Jurkat, Clone E6-1 (cell line): ENCODE measurements around the gene NUP62CL. TPM values are rescaled to one million over a fixed set of nuclear protein-coding genes. Genes with fewer than 3 reads are reported as not detected.
"Not testable (repeated sequence)": the region's sequence is repeated elsewhere in the genome, so short reads cannot be mapped to it uniquely, and the experiment has no call there.

ENCODE experiments used
- DNase-seq: peaks from one replicate; pipeline ENCODE4 v3.0.0-alpha.2; 2011; ENCODE audit warnings: low read depth, low spot score
- H3K4me3 ChIP-seq: 2 replicates; pipeline ENCODE4 v1.5.1; 2011; ENCODE audit warnings: mild to moderate bottlenecking, low read length, control low read depth, moderate library complexity
- polyA plus RNA-seq: library from polyadenylated mRNA; unstranded; fragments of >200 nt; gene quantifications from one replicate; pipeline ENCODE4 v1.2.1, GENCODE V29; 2012; ENCODE audit warnings: missing spikeins; ENCODE audit not compliant: insufficient read length, insufficient read depth

The NUP62CL gene, protein sequence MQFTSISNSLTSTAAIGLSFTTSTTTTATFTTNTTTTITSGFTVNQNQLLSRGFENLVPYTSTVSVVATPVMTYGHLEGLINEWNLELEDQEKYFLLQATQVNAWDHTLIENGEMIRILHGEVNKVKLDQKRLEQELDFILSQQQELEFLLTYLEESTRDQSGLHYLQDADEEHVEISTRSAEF
- 7.7 TPM for polyA plus RNA-seq

DNA sequence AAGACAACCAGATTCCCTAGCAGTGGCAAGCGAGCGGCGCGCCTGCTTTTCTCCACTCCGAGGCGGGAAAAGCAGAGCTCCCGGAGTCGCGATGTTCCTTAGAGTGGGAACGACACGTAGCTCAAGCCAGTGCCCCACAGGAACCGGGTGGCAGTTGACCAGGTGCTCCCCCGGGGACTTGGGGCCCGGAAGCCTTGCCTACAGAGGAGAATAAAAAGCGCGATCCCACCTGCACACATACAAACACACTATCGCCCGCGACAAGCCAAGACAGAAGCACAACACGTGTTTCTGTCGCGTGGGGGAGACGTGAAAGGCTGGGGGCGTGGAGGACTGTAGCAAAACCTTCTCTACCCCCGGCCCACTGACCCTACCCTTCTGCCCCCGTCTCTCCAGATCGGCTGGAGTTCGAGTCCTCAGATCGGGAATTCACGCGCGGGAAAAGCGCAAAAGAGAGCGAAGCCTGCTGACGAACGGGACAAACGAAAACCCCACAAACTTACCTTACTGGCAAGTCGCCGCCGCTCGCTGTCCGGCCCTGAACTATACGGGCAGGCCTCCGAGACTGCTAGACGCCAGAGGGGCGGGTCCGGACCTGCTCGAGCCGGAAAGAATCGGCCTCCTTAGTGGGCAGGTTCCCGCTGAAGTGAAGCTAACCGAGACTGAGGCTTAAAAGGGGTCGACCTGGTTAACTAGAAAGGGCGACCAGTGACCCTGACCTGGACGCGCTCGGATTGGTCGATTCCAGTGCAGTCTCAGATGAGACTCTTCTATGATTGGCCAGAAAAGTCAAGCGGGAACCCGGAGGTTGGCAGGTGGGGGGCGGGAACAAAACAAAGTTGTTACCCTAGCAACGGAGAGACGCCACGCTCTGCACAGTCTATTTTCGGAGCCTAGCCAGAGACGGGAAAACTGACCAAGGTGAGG lies at the start of gene NUP62CL, which contains the start of gene DNAAF6:
NUP62CL (minus strand) TSS at position 664 of the 927 bp plus-strand sequence. CDS start 31,287 bp downstream, outside the sequence.
DNAAF6 (plus strand) TSS at position 842 of the 927 bp plus-strand sequence. CDS start 6,265 bp downstream, outside the sequence.
- DNase-seq = peak; percentile 79
- peak within 1 kb of the TSS; percentile 70 for H3K4me3 ChIP-seq

DNA sequence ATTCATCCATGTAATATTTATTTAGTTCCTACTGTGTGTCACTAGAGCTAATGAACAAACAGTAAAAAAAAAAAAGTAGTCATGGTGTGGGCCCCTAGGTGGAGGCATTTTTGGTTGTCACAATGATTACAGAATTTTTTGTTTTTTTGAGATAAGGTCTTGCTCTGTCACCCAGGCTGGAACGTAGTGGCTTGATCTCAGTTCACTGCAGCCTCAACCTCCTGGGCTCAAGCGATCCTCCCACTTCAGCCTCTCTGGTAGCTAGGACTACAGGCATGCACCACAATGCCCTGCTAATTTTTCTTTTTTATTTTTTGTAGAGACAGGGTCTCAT lies 22.2 kb upstream of the NUP62CL start:
- no peak for DNase-seq
- no peak overlapping the region for H3K4me3 ChIP-seq

DNA sequence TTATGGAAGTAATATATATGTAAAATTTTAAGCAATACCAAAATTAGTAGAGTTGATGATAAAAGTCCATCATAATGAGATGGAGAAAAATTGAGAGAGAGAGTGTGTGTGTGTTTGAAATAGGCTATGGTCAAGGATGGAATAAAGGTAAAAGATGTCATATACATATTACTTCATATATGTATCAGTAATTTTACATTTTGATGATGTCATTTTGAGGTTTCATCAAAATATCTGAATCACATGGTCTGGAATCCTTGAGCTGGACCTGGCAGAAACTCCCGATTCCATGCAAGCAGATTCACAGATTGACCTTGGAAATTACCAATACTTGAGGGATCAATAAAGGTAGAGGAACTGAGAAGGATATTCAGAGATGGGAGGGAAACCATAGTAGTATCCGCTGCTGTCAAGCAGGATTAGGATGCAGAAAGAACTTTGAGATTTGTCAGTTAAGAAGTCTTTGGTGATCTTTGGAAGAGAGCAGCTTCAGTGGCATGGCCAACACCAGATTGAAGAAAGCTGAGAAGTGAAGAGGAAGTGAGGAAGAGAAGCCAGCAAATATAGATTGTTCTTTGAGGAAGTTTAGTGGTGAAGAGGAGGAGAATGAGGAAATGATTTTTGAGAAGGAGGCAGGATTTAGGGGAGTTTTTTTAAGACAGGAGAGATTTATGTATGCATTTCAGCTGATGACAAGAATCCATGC lies 21.7 kb upstream of the NUP62CL start:
- DNase-seq = no peak
- no peak overlapping the region for H3K4me3 ChIP-seq

DNA sequence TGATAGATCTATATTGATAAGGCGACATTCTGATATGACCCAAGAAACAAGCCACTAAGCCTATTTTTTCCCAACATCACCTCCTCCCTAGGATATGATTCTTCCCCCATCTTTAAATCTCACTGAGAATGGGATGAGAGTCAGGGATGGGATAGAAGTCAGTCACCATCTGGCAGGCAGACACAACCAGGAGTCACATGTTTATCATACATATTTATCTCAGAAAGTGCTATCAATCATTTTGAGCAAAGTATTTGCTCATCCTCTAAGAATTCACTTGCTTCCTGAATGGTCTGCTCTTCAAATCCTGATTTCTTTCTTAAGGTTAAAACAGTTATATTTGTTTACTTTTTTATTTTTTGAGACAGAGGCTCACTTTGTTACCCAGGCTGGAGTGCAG lies 20.5 kb upstream of the NUP62CL start:
- DNase-seq = no peak

DNA sequence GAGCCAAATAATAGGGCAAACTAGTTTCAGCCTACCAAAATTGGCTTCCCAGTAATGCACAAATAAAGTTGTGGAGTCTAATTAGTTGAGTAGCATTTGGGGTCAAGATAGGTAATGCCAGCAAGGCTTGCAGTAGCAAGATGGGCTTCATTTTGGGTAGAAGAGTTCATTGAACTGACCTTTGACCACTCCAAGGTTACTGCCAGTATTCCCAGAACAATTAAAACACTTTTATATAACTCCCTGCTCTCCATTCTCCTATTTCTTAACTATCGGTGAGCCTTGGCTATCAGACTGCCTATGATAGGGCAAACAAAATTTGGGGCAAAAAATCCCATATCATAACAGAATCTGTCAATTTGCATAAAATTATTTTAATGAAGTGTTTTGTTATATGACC lies 7.2 kb upstream of the NUP62CL start:
- H3K4me3 ChIP-seq = no peak overlapping the region
- DNase-seq = no peak

More for the DNA sequence above, 20.5 kb upstream of the NUP62CL start:
- H3K4me3 ChIP-seq = no peak overlapping the region

DNA sequence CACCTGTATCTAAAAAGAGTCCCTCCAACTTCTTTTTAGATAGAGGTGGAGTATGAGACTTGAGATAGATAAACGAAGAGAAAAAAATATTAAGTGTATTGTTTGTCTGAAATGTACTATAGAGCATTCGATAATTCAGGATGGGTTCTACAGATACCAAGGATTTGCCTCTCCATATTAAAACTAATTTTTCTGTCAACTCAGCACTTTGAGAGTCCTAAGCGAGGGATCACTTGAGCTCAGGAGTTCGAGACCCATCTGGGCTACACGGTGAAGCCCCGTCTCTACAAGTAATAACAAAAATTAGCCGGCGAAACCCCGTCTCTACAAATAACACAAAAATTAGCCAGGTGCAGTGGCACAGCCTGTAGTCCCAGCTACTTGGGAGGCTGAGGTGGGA lies 1.7 kb upstream of the NUP62CL start:
- no peak for DNase-seq
- H3K4me3 ChIP-seq = no peak overlapping the region

DNA sequence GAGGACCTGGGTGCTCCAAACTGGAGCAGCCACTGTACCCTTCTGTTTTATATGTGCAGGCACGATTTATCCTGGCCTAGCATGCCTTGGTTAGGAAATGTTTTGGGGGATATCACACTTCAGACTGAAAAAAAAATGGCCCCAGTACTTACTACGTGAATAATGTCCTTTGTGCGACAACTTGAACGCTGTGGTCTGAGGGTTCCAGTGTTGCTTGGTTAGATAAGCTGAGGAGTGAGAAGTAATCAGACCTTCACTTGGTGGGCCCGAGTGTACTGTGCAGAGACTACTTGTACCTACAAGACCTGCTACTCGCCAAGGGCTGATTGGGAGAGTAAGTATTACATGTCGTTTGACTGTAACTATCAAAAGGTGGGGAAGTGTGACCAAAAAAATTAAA lies 856 bp upstream of the NUP62CL start:
- DNase-seq = no peak
- H3K4me3 ChIP-seq = no peak overlapping the region

DNA sequence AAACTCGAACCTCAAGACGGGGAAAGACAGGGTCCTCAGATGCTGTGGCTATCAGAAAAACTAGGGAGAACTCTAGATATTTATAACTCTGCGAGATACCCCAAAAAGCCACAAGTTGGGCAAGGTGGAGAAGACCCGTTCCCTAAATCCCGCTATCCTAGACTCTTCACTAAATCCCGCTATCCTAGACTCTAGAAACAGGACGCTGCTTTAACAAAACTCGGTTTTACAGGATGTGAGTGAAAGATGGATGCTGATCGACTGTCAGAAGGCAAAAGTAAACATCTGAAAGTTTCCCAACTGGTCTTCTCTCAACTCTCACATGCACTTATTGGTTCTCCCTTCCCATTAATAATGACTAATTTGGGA lies 448 bp upstream of the NUP62CL start:
- no peak for DNase-seq
- H3K4me3 ChIP-seq = peak overlapping the region; percentile 70

DNA sequence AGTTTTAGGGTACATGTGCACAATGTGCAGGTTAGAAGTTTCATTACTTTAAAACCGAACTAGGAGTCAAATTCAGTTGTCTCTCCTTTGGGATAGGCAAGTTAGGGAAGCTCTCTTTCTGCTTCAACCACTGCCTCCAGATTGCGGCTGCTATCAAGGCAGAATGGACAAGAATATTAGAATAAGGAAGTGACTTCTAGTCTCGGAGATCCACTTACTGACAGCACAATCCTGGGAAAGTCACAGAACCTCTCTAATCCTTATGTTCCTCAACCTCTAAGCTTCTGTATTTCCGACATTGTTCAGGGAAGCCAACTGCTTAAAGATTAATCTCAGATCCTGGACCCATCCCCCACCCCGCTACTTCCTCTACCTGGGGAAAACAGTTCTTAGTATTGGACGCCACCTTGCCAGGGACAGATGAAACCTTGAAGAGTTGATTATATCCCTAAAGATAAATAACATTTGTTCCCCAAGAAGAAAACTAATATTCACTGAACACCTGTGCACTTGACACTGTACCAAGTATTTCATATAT lies 2.1 kb downstream of the NUP62CL start:
- no peak overlapping the region for H3K4me3 ChIP-seq
- no peak for DNase-seq

DNA sequence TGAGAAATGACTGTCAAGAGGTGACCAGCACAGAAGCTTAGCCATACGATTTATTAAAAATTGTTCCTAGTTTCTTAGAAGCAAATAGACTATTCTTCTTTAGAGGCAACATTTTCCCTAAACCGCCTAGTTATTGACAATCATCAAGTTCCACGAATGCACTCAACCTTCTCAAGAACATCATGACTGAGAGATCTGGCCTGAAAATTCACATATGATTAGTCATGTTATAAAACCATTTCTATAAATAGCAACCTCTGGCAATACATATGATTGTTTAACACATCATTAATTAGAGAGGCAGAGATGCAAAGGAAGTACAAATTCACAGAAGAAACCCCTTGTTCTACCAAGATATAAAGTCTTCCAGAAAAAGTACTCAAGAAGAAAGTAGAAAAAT lies 6.7 kb downstream of the NUP62CL start:
- no peak overlapping the region for H3K4me3 ChIP-seq
- no peak for DNase-seq

DNA sequence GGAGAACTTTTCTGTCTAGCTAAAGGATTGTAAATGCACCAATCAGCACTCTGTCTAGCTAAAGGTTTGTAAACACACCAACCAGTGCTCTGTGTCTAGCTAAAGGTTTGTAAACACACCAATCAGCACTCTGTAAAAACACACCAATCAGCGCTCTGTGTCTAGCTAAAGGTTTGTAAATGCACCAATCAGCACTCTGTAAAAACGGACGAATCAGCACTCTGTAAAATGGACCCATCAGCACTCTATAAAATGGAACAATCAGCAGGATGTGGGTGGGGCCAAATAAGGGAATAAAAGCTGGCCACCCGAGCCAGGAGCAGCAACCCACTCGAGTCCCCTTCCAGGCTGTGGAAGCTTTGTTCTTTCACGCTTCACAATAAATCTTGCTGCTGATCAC lies 8.2 kb downstream of the NUP62CL start:
- H3K4me3 ChIP-seq, DNase-seq: not testable (repeated sequence)

DNA sequence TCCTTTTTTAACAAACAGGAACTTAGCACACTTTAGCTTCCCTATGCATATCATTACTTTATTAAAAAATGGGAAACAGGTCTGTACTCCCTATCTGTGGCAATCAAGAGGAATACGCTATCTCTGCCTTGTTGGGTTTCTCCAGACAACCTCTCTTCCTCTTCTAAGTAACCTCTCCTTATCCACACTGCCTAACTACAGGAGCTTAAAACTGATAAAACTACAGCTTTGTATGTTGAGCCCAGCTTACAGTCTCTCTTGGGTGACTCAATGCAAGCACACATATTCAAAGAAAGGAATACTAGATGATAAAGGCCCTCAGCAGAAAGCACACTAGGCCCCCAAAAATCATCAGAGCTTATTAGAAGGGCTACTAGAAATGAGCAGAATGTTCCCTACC lies 8.9 kb downstream of the NUP62CL start:
- H3K4me3 ChIP-seq = no peak overlapping the region
- no peak for DNase-seq

DNA sequence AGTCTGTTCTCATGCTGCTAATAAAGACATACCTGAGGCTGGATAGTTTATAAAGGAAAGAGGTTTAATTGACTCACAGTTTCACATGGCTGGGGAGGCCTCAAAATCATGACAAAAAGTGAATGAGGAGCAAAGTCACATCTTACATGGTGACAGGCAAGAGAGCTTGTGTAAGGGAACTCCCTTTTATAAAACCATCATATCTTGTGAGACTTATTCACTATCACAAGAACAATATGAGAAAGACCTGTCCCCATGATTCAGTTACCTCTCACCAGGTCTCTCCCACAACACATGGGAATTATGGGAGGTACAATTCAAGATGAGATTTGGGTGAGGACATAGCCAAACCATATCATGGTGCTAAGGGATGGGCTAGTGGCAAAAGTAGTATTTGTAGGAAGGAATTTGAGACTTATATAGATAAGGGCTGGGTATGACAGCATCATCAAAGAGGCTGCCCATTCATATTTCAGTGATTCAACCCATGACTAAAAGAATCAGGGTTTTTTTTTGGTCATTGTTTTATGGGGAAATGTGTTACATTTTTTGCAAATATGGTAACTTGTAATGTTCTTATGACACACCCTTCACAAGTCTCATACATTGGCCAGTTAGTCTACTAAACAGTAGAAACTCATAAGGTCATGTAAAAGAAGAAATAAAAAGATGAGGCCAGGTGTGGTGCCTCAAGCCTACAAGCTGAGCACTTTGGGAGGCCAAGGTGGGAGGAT lies 34.7 kb downstream of the NUP62CL start:
- H3K4me3 ChIP-seq = no peak overlapping the region
- no peak for DNase-seq

DNA sequence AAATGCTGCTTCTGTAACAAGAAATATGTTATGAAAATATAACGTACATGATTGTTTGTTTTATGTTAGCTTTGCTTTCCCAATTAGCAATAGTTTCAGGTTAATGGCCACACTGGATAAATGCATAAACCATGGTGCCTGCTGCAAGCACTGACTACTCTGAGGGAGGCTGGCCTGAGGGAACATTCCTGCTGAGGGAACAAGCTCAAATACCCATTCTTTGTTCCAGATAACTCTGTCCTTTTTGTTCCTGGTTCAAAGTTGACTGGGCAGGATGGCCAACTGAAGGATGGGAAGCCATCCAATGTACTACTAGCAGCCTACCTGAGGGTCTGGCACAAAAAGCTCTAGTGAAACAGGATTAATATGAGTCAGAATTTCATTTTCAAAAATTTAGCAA lies 37.5 kb downstream of the NUP62CL start:
- DNase-seq = no peak
- H3K4me3 ChIP-seq = no peak overlapping the region

DNA sequence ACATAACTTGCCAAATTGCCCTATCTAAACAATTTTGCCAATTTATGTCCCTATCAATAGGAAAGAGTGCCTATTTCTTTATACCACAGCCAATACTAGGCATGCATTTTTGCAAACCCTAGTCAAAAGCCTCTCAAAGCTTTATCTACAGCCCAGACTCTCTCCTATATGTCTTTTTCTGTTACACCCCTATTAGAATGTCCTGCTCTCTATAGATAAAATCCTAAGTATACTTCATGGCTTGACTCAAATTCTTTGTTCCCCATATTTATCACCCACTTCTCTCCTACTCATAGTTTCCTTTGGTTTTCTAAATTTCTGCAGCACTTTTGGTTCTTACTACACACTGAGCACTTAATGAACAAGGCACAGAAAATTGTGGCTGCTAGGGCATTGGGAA lies 38.0 kb downstream of the NUP62CL start:
- no peak for DNase-seq
- no peak overlapping the region for H3K4me3 ChIP-seq

DNA sequence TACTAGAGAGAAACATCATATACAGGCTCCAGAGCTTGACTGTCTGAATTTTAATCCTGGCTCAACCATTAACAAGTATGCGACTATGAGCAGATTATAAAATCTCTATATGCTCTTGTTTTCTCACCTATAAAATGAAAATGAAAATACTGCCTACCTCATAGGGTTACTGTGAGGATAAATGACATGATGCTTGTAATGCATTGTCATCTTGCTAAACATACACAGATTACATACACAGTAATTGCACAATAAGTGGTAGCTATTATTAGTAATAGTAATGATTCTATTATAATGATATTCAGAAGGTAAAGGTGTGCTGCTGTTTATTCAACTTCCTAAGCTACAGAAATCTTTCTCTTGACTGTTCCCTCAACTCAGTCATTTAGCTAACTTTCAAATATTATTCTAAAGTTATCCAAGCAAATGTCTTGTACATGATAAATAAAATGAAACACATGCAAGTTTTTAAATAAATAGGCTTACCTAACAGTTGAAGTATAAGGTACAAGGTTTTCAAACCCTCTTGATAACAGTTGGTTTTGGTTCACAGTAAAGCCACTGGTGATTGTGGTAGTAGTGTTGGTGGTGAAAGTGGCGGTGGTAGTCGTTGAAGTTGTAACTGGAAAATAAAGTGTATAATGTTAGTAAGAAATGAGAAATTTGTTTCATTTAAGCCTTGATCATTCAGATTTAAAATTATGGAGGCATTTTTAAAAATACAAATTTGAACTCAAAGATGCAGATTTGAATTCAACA lies 38.9 kb downstream of the NUP62CL start:
- no peak overlapping the region for H3K4me3 ChIP-seq
- DNase-seq = no peak

DNA sequence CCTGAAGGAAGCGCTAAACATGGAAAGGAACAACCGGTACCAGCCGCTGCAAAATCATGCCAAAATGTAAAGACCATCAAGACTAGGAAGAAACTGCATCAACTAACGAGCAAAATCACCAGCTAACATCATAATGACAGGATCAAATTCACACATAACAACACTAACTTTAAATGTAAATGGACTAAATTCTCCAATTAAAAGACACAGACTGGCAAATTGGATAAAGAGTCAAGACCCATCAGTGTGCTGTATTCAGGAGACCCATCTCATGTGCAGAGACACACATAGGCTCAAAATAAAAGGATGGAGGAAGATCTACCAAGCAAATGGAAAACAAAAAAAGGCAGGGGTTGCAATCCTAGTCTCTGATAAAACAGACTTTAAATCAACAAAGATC lies 48.6 kb downstream of the NUP62CL start:
- H3K4me3 ChIP-seq, DNase-seq: not testable (repeated sequence)
